HCT116 (cell line): ENCODE data around the gene SLC24A3. TPM values are rescaled to one million over a fixed set of nuclear protein-coding genes. Genes with fewer than 3 reads are reported as not detected.

Source experiments
- ATAC-seq: fragments of 200-7000 bp; cut with Tn5 transposase; 2 replicates; pipeline ENCODE4 v1.9.1; 2020; ENCODE audit warnings: mild to moderate bottlenecking, moderate library complexity
- BruUV-seq: library from RNA; stranded (reverse); fragments of 400-500 nt; replicated peaks from 2 replicates; lab custom pipeline; 2021; lab: Mats Ljungman, UMichigan
- CTCF ChIA-PET: fragments of 300-600 bp; sonication (Branson Sonifier 250); formaldehyde crosslinking; loops from one replicate; lab custom pipeline; 2021; ENCODE audit warnings: antibody characterized with exemption; lab: Charles Lee
- POLR2A ChIA-PET: fragments of 300-600, 350-600 bp; sonication (Branson Sonifier 250); formaldehyde crosslinking; loops from one replicate; lab custom pipeline; 2021; ENCODE audit warnings: antibody characterized with exemption; lab: Charles Lee
- RAD21 ChIA-PET, 2 experiments: fragments of 300-600 bp; sonication (Branson Sonifier 250); formaldehyde crosslinking; loops; one replicate each; lab custom pipeline; 2023; ENCODE audit warnings: low total read pairs in 2 of 2; ENCODE audit not compliant: uncharacterized antibody in 2 of 2, unreplicated experiment in 2 of 2, low non-redundant PET in 1 of 2; lab: Charles Lee
- DNase-seq: peaks from one replicate; pipeline ENCODE4 v3.0.0-alpha.2; 2010; ENCODE audit warnings: low read depth, low spot score
- H2AFZ ChIP-seq: fragments of 200-600 bp; shearing (Covaris generic), sonication (generic); 2 replicates; pipeline ENCODE4 v1.6.1; 2017; ENCODE audit warnings: low read depth, mixed run types, mixed read lengths, antibody characterized with exemption, low read length; ENCODE audit not compliant: poor library complexity, severe bottlenecking
- H3K27ac ChIP-seq: 2 replicates; pipeline ENCODE4 v1.5.1; 2012; ENCODE audit warnings: low read depth, low read length
- H3K27me3 ChIP-seq: fragments of 200-600 bp; sonication (generic); 2 replicates; pipeline ENCODE4 v1.6.1; 2016; ENCODE audit warnings: mixed run types, low read length, mixed read lengths; ENCODE audit not compliant: insufficient read depth
- H3K36me3 ChIP-seq, 2 experiments: fragments of 200-500 bp in 1 of 2; fragments of 200-600 bp in 1 of 2; sonication (Bioruptor generic) in 1 of 2; sonication (generic) in 1 of 2; 2 replicates each; pipeline versions ENCODE4 v1.5.1 to v1.6.1; 2014 to 2016; ENCODE audit warnings: low read length in 2 of 2, inconsistent platforms in 1 of 2, mixed read lengths in 1 of 2, mixed run types in 1 of 2; ENCODE audit not compliant: insufficient read depth in 2 of 2, control insufficient read depth in 1 of 2
- H3K4me1 ChIP-seq, 2 experiments: fragments of 200-600 bp in 1 of 2; sonication (generic) in 1 of 2; 2 replicates each; pipeline versions ENCODE4 v1.5.1 to v1.6.1; 2012 to 2017; ENCODE audit warnings: low read length in 2 of 2, inconsistent platforms in 1 of 2, mild to moderate bottlenecking in 1 of 2, mixed read lengths in 1 of 2, mixed run types in 1 of 2, moderate library complexity in 1 of 2; ENCODE audit not compliant: insufficient read depth in 2 of 2, control insufficient read depth in 1 of 2
- H3K4me2 ChIP-seq: fragments of 200-600 bp; sonication (generic); 2 replicates; pipeline ENCODE4 v1.6.1; 2017; ENCODE audit warnings: mixed run types, low read length, mixed read lengths
- H3K4me3 ChIP-seq, 2 experiments: fragments of 200-600 bp in 1 of 2; sonication (generic) in 1 of 2; replicated peaks in 1 of 2; 2 replicates each; pipeline ENCODE4 v1.5.1; 2011 to 2016; ENCODE audit warnings: low read length in 2 of 2, control low read depth in 1 of 2, low read depth in 1 of 2, mild to moderate bottlenecking in 1 of 2, mixed read lengths in 1 of 2, mixed run types in 1 of 2
- H3K79me2 ChIP-seq: fragments of 200-600 bp; sonication (generic); 2 replicates; pipeline ENCODE4 v1.6.1; 2017; ENCODE audit warnings: mild to moderate bottlenecking, mixed run types, low read length, moderate library complexity, mixed read lengths; ENCODE audit not compliant: insufficient read depth
- H3K9ac ChIP-seq: fragments of 200-600 bp; sonication (generic); 2 replicates; pipeline ENCODE4 v1.6.1; 2016; ENCODE audit warnings: low read length, mixed read lengths
- H3K9me2 ChIP-seq: fragments of 200-600 bp; sonication (generic), shearing (Covaris generic); 2 replicates; pipeline ENCODE4 v1.6.1; 2017; ENCODE audit warnings: mixed run types, mild to moderate bottlenecking, moderate library complexity; ENCODE audit not compliant: insufficient read depth
- H3K9me3 ChIP-seq, 2 experiments: fragments of 200-500 bp in 1 of 2; fragments of 200-600 bp in 1 of 2; sonication (Bioruptor generic) in 1 of 2; sonication (generic) in 1 of 2; 2 replicates each; pipeline ENCODE4 v1.6.1; 2014 to 2017; ENCODE audit warnings: low read length in 2 of 2, mixed read lengths in 2 of 2, inconsistent platforms in 1 of 2, low read depth in 1 of 2, mild to moderate bottlenecking in 1 of 2, mixed run types in 1 of 2, moderate library complexity in 1 of 2; ENCODE audit not compliant: control insufficient read depth in 1 of 2, insufficient read depth in 1 of 2
- H4K20me1 ChIP-seq: fragments of 200-600 bp; sonication (generic), shearing (Covaris generic); 2 replicates; pipeline ENCODE4 v1.6.1; 2017; ENCODE audit warnings: mixed run types, mild to moderate bottlenecking, moderate library complexity; ENCODE audit not compliant: insufficient read depth
- CBX3 ChIP-seq: IDR thresholded peaks from 2 replicates; pipeline ENCODE4 v1.6.1; 2012; ENCODE audit warnings: low read depth
- CEBPB ChIP-seq: IDR thresholded peaks from 2 replicates; pipeline ENCODE4 v1.6.1; 2012; ENCODE audit warnings: low read depth
- EGR1 ChIP-seq: IDR thresholded peaks from 2 replicates; pipeline ENCODE4 v1.6.1; 2012; ENCODE audit warnings: low read depth
- ELF1 ChIP-seq: IDR thresholded peaks from 2 replicates; pipeline ENCODE4 v1.6.1; 2012; ENCODE audit warnings: low read depth, borderline replicate concordance
- EZH2 ChIP-seq: fragments of 200-600 bp; sonication (generic); IDR thresholded peaks from 2 replicates; pipeline ENCODE4 v1.6.1; 2017; ENCODE audit warnings: antibody characterized with exemption, mixed run types
- FOSL1 ChIP-seq: IDR thresholded peaks from 2 replicates; pipeline ENCODE4 v1.6.1; 2012; ENCODE audit warnings: low read depth
- JUND ChIP-seq: IDR thresholded peaks from 2 replicates; pipeline ENCODE4 v1.6.1; 2012
- MAX ChIP-seq: IDR thresholded peaks from 2 replicates; pipeline ENCODE4 v1.6.1; 2012
- POLR2A ChIP-seq: IDR thresholded peaks from 2 replicates; pipeline ENCODE4 v1.7.0; 2011; ENCODE audit warnings: borderline replicate concordance; ENCODE audit not compliant: insufficient read depth, insufficient read length; ENCODE audit errors: extremely low read depth
- REST ChIP-seq: IDR thresholded peaks from 2 replicates; pipeline ENCODE4 v1.6.1; 2012; ENCODE audit warnings: low read depth
- SIN3A ChIP-seq: IDR thresholded peaks from 2 replicates; pipeline ENCODE4 v1.6.1; 2012; ENCODE audit warnings: low read depth
- TCF7L2 ChIP-seq: IDR thresholded peaks from 2 replicates; pipeline ENCODE4 v1.7.0; 2011; ENCODE audit warnings: borderline replicate concordance, inconsistent platforms; ENCODE audit not compliant: insufficient read depth, insufficient read length; ENCODE audit errors: extremely low read depth
- YY1 ChIP-seq: IDR thresholded peaks from 2 replicates; pipeline ENCODE4 v1.6.1; 2011; ENCODE audit warnings: low read length, low read depth, moderate library complexity, mild to moderate bottlenecking; ENCODE audit not compliant: insufficient replicate concordance; ENCODE audit errors: extremely low read depth
- ZFX ChIP-seq: fragments of 450-650 bp; IDR thresholded peaks from 2 replicates; pipeline ENCODE4 v1.6.1; 2017
- ZNF274 ChIP-seq: fragments of 200-500 bp; sonication (Bioruptor generic); IDR thresholded peaks from 2 replicates; pipeline ENCODE4 v1.6.1; 2014; ENCODE audit warnings: mild to moderate bottlenecking, low read depth, low read length, inconsistent platforms
- intact Hi-C: fragments of 100-400 bp; cut with micrococcal nuclease; formaldehyde crosslinking; loops from 2 replicates; pipeline ENCODE4 v1.10.0; 2022
- total RNA-seq: library from RNA; stranded (reverse); gene quantifications from one replicate; pipeline ENCODE4 v1.2.1, GENCODE V29; 2021; ENCODE audit not compliant: unreplicated experiment
- TF ChIP-seq, protein P1 (sequence below): IDR thresholded peaks from 2 replicates; pipeline ENCODE4 v1.6.1; 2011; ENCODE audit warnings: mild to moderate bottlenecking, low read length, moderate library complexity; ENCODE audit not compliant: insufficient replicate concordance; ENCODE audit errors: extremely low read depth

SLC24A3 gene
- total RNA-seq, 1 experiment from 2014 or later = not detected

DNA sequence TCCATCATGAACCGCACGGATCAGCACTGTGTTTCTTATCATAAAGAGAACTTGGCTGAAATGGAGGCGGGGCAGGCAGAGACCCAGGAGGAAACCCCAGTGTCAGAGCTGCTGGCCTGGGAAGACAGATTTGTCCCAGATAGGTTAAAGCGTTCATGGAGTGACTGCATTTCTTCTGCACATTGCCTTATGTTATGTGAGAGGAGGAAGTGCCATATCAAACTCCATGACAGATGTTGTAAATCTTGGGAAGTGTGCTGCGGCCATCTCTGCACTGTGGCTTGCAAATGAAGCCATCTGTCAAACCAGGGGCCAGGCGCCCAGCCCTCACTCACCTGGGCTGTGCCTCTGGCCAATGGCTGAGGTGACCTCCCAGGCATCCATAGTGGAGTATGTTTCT lies 163.0 kb downstream of the SLC24A3 start (continued):
- TF ChIP-seq ZFX (no peak), FOSL1 (no peak), SIN3A (no peak), ZNF274 (no peak), ELF1 (no peak), JUND (no peak), POLR2A (no peak)

- no peak overlapping the region for H3K4me3 ChIP-seq
- H3K27ac ChIP-seq = no peak overlapping the region
- no peaks in the 10 kb centered on the region for H3K4me1 ChIP-seq
- TF ChIP-seq YY1 = no peak
- TF ChIP-seq EGR1 = no peak
- TF ChIP-seq TCF7L2 = no peak
- TF ChIP-seq POLR2A = no peak
- no peak for TF ChIP-seq CEBPB
- TF ChIP-seq SIN3A = no peak
- no peak for TF ChIP-seq EZH2
- no peak for TF ChIP-seq CBX3
- no peak for TF ChIP-seq REST
- TF ChIP-seq MAX = no peak
- TF ChIP-seq, protein P1, sequence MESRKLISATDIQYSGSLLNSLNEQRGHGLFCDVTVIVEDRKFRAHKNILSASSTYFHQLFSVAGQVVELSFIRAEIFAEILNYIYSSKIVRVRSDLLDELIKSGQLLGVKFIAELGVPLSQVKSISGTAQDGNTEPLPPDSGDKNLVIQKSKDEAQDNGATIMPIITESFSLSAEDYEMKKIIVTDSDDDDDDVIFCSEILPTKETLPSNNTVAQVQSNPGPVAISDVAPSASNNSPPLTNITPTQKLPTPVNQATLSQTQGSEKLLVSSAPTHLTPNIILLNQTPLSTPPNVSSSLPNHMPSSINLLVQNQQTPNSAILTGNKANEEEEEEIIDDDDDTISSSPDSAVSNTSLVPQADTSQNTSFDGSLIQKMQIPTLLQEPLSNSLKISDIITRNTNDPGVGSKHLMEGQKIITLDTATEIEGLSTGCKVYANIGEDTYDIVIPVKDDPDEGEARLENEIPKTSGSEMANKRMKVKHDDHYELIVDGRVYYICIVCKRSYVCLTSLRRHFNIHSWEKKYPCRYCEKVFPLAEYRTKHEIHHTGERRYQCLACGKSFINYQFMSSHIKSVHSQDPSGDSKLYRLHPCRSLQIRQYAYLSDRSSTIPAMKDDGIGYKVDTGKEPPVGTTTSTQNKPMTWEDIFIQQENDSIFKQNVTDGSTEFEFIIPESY = no peak
- TF ChIP-seq ZFX = no peak
- TF ChIP-seq ZNF274 = no peak
- TF ChIP-seq FOSL1 = no peak
- no peak overlapping the region for H3K9ac ChIP-seq
- no peak overlapping the region for H2AFZ ChIP-seq
- H3K9me3 ChIP-seq = no peaks in the 10 kb centered on the region
- POLR2A ChIA-PET = no interaction called here
- H3K79me2 ChIP-seq = no peaks in the 10 kb centered on the region
- BruUV-seq = no TSS peak
- RAD21 ChIA-PET = no interaction called here
- intact Hi-C loops = no loop called here
- CTCF ChIA-PET = no interaction called here
- no peak for ATAC-seq
- H4K20me1 ChIP-seq = no peaks in the 10 kb centered on the region
- H3K36me3 ChIP-seq = no peaks in the 10 kb centered on the region
- H3K4me2 ChIP-seq = no peak overlapping the region
- H3K9me2 ChIP-seq = no peaks in the 10 kb centered on the region
- DNase-seq = no peak
- H3K27me3 ChIP-seq = no peaks in the 10 kb centered on the region
Measured at GRCh38 chr20:19375801-19376200, 163.4 kb downstream of the SLC24A3 start.
